ENCODE measurements around the gene PLEKHG2. TPM values are rescaled to one million over a fixed set of nuclear protein-coding genes. Genes with fewer than 3 reads are reported as not detected.

PLEKHG2 gene
- total RNA-seq, 1 experiment from 2014 or later: 29.0 TPM

DNA sequence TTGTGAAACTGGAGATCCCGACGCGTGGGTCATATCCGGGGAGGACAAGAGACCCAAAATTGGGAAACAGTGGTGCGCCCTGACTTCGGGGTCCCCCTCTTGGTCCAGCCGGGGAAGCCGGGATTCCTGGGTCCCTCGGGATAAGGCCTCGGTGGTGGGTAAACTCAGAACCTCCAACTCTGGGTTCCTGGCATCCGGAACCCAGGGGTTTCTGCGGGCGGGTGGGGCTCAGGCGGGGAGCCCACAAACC is 5.1 kb upstream of the PLEKHG2 start:
- Histone ChIP-seq H4K20me1 (ENCODE audit: insufficient read depth) (peaks cover 5% of the 10 kb centered on the region; the same call in 1 of the 2 replicates), H3K4me1 (ENCODE audit: control insufficient read depth in 1 of 2, insufficient read depth in 2 of 2, low read length in 2 of 2) (peaks cover 47 to 86% of the 10 kb centered on the region in 2 experiments), H3K27ac (ENCODE audit: low read depth, low read length) (peak overlapping the region; percentile 100), H3K4me2 (ENCODE audit: low read length) (peak overlapping the region; percentile 92), H2AFZ (ENCODE audit: low read depth, low read length, poor library complexity, severe bottlenecking) (no peak overlapping the region), H3K9me3 (ENCODE audit: control insufficient read depth in 1 of 2, insufficient read depth in 1 of 2, low read depth in 1 of 2, low read length in 2 of 2) (no peaks in the 10 kb centered on the region), H3K79me2 (ENCODE audit: insufficient read depth, low read length) (peaks cover 38% of the 10 kb centered on the region), H3K4me3 (replicated peaks in 1 of 2; ENCODE audit: low read depth in 1 of 2, low read length in 2 of 2) (peak overlapping the region; percentile 90 to 98), H3K27me3 (ENCODE audit: insufficient read depth, low read length) (no peaks in the 10 kb centered on the region), H3K9ac (ENCODE audit: low read length) (peak overlapping the region; percentile 97), H3K9me2 (ENCODE audit: insufficient read depth) (no peaks in the 10 kb centered on the region), H3K36me3 (ENCODE audit: control insufficient read depth in 1 of 2, insufficient read depth in 2 of 2, low read length in 2 of 2) (peaks cover 2 to 12% of the 10 kb centered on the region in 2 experiments; a peak in 1 of 4 replicates)
- RAD21 ChIA-PET (ENCODE audit: low non-redundant PET in 1 of 2, low total read pairs in 2 of 2, uncharacterized antibody in 2 of 2, unreplicated experiment in 2 of 2): interaction anchor here in 1 of 2 experiments (0.6 to 1.0 kb wide), 2 partner anchors 9 to 16 kb away, joined by 3 to 4 read pairs; partner anchors contain the start of gene MED29
- POLR2A ChIA-PET: interaction anchor here (2.5 to 4.1 kb wide), 3 partner anchors 9 to 28 kb away, joined by 17 to 57 read pairs (median 39); partner anchors contain the start of genes MED29, PAF1 and RPS16
- BruUV-seq (replicated peaks): no TSS peak
- no peak for ATAC-seq
- TF ChIP-seq ZNF274 (IDR thresholded peaks at IDR 0.05; ENCODE audit: low read depth, low read length) (no peak), POLR2A (IDR thresholded peaks at IDR 0.05; ENCODE audit: borderline replicate concordance, extremely low read depth, insufficient read depth, insufficient read length) (no peak), SRF (IDR thresholded peaks at IDR 0.05; ENCODE audit: low read depth) (no peak), ELF1 (IDR thresholded peaks at IDR 0.05; ENCODE audit: borderline replicate concordance, low read depth) (no peak), TCF7L2 (IDR thresholded peaks at IDR 0.05; ENCODE audit: borderline replicate concordance, extremely low read depth, insufficient read depth, insufficient read length) (no peak), POLR2AphosphoS5 (IDR thresholded peaks at IDR 0.05; ENCODE audit: low read depth, low read length) (no peak)
- TF ChIP-seq, protein P1, sequence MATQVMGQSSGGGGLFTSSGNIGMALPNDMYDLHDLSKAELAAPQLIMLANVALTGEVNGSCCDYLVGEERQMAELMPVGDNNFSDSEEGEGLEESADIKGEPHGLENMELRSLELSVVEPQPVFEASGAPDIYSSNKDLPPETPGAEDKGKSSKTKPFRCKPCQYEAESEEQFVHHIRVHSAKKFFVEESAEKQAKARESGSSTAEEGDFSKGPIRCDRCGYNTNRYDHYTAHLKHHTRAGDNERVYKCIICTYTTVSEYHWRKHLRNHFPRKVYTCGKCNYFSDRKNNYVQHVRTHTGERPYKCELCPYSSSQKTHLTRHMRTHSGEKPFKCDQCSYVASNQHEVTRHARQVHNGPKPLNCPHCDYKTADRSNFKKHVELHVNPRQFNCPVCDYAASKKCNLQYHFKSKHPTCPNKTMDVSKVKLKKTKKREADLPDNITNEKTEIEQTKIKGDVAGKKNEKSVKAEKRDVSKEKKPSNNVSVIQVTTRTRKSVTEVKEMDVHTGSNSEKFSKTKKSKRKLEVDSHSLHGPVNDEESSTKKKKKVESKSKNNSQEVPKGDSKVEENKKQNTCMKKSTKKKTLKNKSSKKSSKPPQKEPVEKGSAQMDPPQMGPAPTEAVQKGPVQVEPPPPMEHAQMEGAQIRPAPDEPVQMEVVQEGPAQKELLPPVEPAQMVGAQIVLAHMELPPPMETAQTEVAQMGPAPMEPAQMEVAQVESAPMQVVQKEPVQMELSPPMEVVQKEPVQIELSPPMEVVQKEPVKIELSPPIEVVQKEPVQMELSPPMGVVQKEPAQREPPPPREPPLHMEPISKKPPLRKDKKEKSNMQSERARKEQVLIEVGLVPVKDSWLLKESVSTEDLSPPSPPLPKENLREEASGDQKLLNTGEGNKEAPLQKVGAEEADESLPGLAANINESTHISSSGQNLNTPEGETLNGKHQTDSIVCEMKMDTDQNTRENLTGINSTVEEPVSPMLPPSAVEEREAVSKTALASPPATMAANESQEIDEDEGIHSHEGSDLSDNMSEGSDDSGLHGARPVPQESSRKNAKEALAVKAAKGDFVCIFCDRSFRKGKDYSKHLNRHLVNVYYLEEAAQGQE (IDR thresholded peaks at IDR 0.05; ENCODE audit: low read depth): no peak
- TF ChIP-seq, protein P2, sequence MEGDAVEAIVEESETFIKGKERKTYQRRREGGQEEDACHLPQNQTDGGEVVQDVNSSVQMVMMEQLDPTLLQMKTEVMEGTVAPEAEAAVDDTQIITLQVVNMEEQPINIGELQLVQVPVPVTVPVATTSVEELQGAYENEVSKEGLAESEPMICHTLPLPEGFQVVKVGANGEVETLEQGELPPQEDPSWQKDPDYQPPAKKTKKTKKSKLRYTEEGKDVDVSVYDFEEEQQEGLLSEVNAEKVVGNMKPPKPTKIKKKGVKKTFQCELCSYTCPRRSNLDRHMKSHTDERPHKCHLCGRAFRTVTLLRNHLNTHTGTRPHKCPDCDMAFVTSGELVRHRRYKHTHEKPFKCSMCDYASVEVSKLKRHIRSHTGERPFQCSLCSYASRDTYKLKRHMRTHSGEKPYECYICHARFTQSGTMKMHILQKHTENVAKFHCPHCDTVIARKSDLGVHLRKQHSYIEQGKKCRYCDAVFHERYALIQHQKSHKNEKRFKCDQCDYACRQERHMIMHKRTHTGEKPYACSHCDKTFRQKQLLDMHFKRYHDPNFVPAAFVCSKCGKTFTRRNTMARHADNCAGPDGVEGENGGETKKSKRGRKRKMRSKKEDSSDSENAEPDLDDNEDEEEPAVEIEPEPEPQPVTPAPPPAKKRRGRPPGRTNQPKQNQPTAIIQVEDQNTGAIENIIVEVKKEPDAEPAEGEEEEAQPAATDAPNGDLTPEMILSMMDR (IDR thresholded peaks at IDR 0.05 in 2 of 3, conservative IDR thresholded peaks at IDR 0.05 in 1 of 3; ENCODE audit: borderline replicate concordance in 1 of 3, insufficient read depth in 1 of 3, low read depth in 2 of 3, low read length in 2 of 3): no peak
- TF ChIP-seq, protein P3, sequence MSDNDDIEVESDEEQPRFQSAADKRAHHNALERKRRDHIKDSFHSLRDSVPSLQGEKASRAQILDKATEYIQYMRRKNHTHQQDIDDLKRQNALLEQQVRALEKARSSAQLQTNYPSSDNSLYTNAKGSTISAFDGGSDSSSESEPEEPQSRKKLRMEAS (IDR thresholded peaks at IDR 0.05): no peak
- CTCF ChIA-PET: interaction anchor here (2.4 kb wide), 1 partner anchor 10 kb away, joined by 15 read pairs; no protein-coding TSS in a partner anchor
- intact Hi-C loops (cut with micrococcal nuclease): no loop called here
- no peak for DNase-seq (ENCODE audit: low read depth, low spot score)
